ENCODE results near the gene PRPH. TPM values are rescaled to one million over a fixed set of nuclear protein-coding genes. Genes with fewer than 3 reads are reported as not detected.
"Not testable (repeated sequence)": the region's sequence is repeated elsewhere in the genome, so short reads cannot be mapped to it uniquely, and the experiment has no call there.

Gene PRPH
- total and polyA plus RNA-seq, 2 experiments from 2014 or later, result not detected

DNA sequence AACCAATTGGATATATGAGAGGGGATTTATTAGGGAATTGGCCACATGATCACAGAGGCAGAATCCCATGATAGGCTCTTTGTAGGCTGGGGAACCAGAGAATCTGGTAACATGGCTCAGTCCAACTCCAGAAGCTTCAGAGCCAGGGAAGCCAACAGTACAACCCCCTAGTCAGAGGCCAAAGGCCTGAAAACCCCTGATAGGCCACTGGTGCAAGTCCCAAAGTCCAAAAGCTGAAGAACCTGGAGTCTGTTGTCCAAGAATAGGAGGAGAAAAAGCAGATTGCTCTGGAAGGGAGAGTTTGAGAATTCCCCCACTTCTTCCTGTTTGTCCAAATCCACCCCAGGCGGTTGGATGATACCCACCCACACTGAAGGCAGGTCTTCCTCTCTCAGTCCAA is 19.9 kb downstream of the PRPH start:
- Histone ChIP-seq H3K27ac (no peak overlapping the region), H3K36me3 (ENCODE audit: low read depth) (no peaks in the 10 kb centered on the region), H2AFZ (no peak overlapping the region), H3K27me3 (replicated peaks; ENCODE audit: insufficient read depth) (no peaks in the 10 kb centered on the region), H3K4me1 (ENCODE audit: insufficient read depth) (no peaks in the 10 kb centered on the region), H4K20me1 (ENCODE audit: insufficient read depth) (no peaks in the 10 kb centered on the region), H3K4me2 (ENCODE audit: unreplicated experiment) (no peak overlapping the region), H3K4me3 (no peak overlapping the region), H3K9me3 (ENCODE audit: low read depth) (no peaks in the 10 kb centered on the region), H3K79me2 (ENCODE audit: insufficient read depth) (no peaks in the 10 kb centered on the region), H3K9ac (no peak overlapping the region), H3F3A (ENCODE audit: insufficient read depth) (no peaks in the 10 kb centered on the region), H3K9me2 (ENCODE audit: insufficient read depth) (no peaks in the 10 kb centered on the region)
- in situ Hi-C loops (cut with MboI), result no loop called here
- DNase-seq, result no peak
- no peak for TF ChIP-seq EZH2 (IDR thresholded peaks at IDR 0.05; ENCODE audit: insufficient read depth, poor library complexity, severe bottlenecking)
- no peak for TF ChIP-seq EZH2phosphoT487 (IDR thresholded peaks at IDR 0.05; ENCODE audit: insufficient read depth, low read depth)
- WGBS, 2 experiments (ENCODE audit: low coverage in 1 of 2, low lambda C conversion rate in 2 of 2, missing lambda C conversion rate in 2 of 2), result 57 to 60% methylated on average over 1 of the region's 1 CpG

DNA sequence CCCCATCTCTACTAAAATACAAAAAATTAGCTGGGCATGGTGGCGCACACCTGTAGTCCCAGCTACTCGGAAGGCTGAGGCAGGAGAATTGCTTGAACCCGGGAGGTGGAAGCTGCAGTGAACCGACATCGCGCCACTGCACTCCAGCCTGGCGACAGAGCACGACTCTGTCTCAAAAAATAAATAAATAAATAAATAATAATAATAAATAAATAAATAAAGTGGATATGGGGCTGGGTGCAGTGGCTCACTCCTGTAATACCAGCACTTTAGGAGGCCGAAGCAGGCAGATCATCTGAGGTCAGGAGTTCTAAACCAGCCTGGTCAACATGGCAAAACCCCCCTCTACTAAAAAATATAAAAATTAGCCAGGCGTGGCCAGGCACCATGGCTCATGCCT is 22.2 kb downstream of the PRPH start:
- H2AFZ ChIP-seq, H3K4me3 ChIP-seq: not testable (repeated sequence)
- 88 to 90% methylated on average over 10 of the region's 10 CpGs for WGBS, 2 experiments (ENCODE audit: low coverage in 1 of 2, low lambda C conversion rate in 2 of 2, missing lambda C conversion rate in 2 of 2)

DNA sequence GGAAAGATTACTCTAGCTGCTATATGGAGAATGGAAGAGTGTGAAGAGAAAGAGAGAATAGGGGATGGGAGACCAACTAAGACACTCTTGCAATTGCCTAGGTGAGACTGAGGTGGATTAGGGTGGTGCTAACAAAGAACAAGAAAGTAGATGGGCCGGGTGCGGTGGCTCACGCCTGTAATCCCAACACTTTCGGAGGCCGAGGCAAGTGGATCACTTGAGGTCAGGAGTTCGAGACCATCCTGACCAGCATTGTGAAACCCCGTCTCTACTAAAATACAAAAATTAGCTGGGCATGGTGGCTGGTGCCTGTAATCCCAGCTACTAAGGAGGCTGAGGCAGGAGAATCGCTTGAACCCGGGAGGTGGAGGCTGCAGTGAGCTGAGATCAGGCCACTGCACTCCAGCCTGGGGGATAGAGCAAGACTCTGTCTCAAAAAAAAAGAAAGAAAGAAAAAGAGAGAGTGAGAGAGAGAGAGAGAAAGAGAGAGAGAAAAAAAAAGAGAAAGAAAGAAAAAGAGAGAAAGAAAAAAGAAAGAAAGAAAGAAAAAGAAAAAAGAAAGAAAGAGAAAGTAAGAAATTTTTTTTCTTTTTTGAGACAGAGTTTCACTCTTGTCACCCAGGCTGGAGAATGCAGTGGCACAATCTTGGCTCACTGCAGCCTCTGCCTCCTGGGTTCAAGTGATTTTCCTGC is 25.6 kb downstream of the PRPH start:
- H3K36me3 ChIP-seq (ENCODE audit: low read depth); DNase-seq; H3K27me3 ChIP-seq (replicated peaks; ENCODE audit: insufficient read depth); H3K79me2 ChIP-seq (ENCODE audit: insufficient read depth); H3K9ac ChIP-seq; H2AFZ ChIP-seq; H3K9me2 ChIP-seq (ENCODE audit: insufficient read depth); H3K9me3 ChIP-seq (ENCODE audit: low read depth); H3F3A ChIP-seq (ENCODE audit: insufficient read depth); H3K4me1 ChIP-seq (ENCODE audit: insufficient read depth); H3K4me3 ChIP-seq; H4K20me1 ChIP-seq (ENCODE audit: insufficient read depth); in situ Hi-C loops (cut with MboI); H3K27ac ChIP-seq; H3K4me2 ChIP-seq (ENCODE audit: unreplicated experiment): not testable (repeated sequence)
- WGBS, 2 experiments (ENCODE audit: low coverage in 1 of 2, low lambda C conversion rate in 2 of 2, missing lambda C conversion rate in 2 of 2), result 91 to 98% methylated on average over 9 of the region's 9 CpGs

More for the DNA sequence above, 22.2 kb downstream of the PRPH start:
- H3K79me2 ChIP-seq (ENCODE audit: insufficient read depth); H3K9ac ChIP-seq; H3F3A ChIP-seq (ENCODE audit: insufficient read depth); H3K9me3 ChIP-seq (ENCODE audit: low read depth); in situ Hi-C loops (cut with MboI); H3K4me2 ChIP-seq (ENCODE audit: unreplicated experiment); H3K4me1 ChIP-seq (ENCODE audit: insufficient read depth); DNase-seq; H3K9me2 ChIP-seq (ENCODE audit: insufficient read depth); H4K20me1 ChIP-seq (ENCODE audit: insufficient read depth); H3K27me3 ChIP-seq (replicated peaks; ENCODE audit: insufficient read depth); H3K27ac ChIP-seq; H3K36me3 ChIP-seq (ENCODE audit: low read depth): not testable (repeated sequence)

DNA sequence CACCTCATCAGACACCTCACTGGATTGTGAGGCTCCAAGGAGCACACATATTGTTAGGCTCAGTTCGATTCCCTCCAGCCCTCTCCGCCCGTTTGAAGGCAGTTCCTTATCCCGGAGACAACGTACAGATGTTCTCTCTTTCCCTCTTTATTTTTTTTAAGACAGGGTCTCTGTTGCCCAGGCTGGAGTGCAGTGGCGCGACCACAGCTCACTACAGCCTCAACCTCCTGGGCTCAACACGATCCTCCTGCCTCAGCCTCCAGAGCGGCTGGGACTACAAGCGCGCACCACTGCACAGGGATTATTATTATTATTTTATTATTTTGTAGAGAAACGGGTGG is 27.4 kb downstream of the PRPH start:
- no peak for DNase-seq
- WGBS, 2 experiments (ENCODE audit: low coverage in 1 of 2, low lambda C conversion rate in 2 of 2, missing lambda C conversion rate in 2 of 2), result 28 to 36% methylated on average over 12 of the region's 12 CpGs
- Histone ChIP-seq H3F3A (ENCODE audit: insufficient read depth) (no peaks in the 10 kb centered on the region), H3K4me1 (ENCODE audit: insufficient read depth) (no peaks in the 10 kb centered on the region), H3K27me3 (replicated peaks; ENCODE audit: insufficient read depth) (no peaks in the 10 kb centered on the region), H3K27ac (no peak overlapping the region), H3K4me2 (ENCODE audit: unreplicated experiment) (peak overlapping the region; percentile 85), H3K4me3 (peak overlapping the region; percentile 86), H3K36me3 (ENCODE audit: low read depth) (no peaks in the 10 kb centered on the region), H3K9me3 (ENCODE audit: low read depth) (no peaks in the 10 kb centered on the region), H3K9ac (peak overlapping the region; percentile 82), H2AFZ (peak overlapping the region; percentile 97), H3K9me2 (ENCODE audit: insufficient read depth) (no peaks in the 10 kb centered on the region), H3K79me2 (ENCODE audit: insufficient read depth) (peaks cover 7% of the 10 kb centered on the region; the same call in 1 of the 2 replicates), H4K20me1 (ENCODE audit: insufficient read depth) (no peaks in the 10 kb centered on the region)
- in situ Hi-C loops (cut with MboI), result no loop called here
- TF ChIP-seq EZH2phosphoT487 (IDR thresholded peaks at IDR 0.05; ENCODE audit: insufficient read depth, low read depth), result no peak
- TF ChIP-seq EZH2 (IDR thresholded peaks at IDR 0.05; ENCODE audit: insufficient read depth, poor library complexity, severe bottlenecking), result no peak

Data from GM23248 (cell line).